H1 (cell line): ENCODE data around the gene NCEH1.

Experiments used
- CTCF ChIP-seq, 3 experiments: IDR thresholded peaks; 1 replicate in 2 of 3; 2 replicates in 1 of 3; pipeline versions ENCODE4 v1.5.1 to v1.6.1; 2011; ENCODE audit warnings: low read length in 3 of 3, mild to moderate bottlenecking in 3 of 3, inconsistent platforms in 2 of 3, low read depth in 1 of 3, moderate library complexity in 1 of 3; ENCODE audit not compliant: insufficient read depth in 1 of 3; ENCODE audit errors: control extremely low read depth in 1 of 3
- JUND ChIP-seq: IDR thresholded peaks from 2 replicates; pipeline ENCODE4 v1.6.1; 2011; ENCODE audit warnings: mild to moderate bottlenecking, improper control_type of control experiment, low read length
- MAX ChIP-seq: IDR thresholded peaks from 2 replicates; pipeline ENCODE4 v1.6.1; 2012; ENCODE audit warnings: inconsistent platforms
- POLR2AphosphoS5 ChIP-seq: IDR thresholded peaks from 2 replicates; pipeline ENCODE4 v1.6.1; 2011; ENCODE audit warnings: low read depth, low read length

DNA sequence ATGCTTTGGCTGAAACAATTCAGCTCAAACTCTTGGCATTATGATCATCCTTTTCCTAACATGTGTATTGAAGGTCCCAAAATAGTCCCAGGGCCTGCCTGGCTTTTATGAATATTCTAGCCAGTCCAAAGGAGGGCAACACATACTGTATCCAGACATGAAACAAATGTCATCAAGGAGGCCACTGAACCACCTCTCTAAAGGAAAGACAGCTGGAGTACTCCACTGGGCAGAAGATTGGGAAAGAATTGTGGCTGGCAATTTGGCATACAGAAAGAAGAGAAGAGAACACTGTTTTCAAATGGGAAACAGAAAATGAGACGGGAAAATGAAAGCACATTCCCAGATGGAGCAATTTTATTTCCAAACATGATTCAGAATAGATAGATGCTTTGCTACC is 80.6 kb downstream of the NCEH1 start:
- TF ChIP-seq CTCF (IDR thresholded peaks at IDR 0.05; ENCODE audit: control extremely low read depth in 1 of 3, insufficient read depth in 1 of 3, low read depth in 1 of 3, low read length in 3 of 3) (no peak), JUND (no peak), POLR2AphosphoS5 (no peak), MAX (no peak)
